Measurements from ENCODE around the gene TUBA8. TPM values are rescaled to one million over a fixed set of nuclear protein-coding genes. Genes with fewer than 3 reads are reported as not detected.

TUBA8 gene
- total and polyA plus RNA-seq, 2 donors (not counting 3 experiments of a cell fraction or from before 2014, with no cell fraction given), result 6.9 to 8.9 TPM

DNA sequence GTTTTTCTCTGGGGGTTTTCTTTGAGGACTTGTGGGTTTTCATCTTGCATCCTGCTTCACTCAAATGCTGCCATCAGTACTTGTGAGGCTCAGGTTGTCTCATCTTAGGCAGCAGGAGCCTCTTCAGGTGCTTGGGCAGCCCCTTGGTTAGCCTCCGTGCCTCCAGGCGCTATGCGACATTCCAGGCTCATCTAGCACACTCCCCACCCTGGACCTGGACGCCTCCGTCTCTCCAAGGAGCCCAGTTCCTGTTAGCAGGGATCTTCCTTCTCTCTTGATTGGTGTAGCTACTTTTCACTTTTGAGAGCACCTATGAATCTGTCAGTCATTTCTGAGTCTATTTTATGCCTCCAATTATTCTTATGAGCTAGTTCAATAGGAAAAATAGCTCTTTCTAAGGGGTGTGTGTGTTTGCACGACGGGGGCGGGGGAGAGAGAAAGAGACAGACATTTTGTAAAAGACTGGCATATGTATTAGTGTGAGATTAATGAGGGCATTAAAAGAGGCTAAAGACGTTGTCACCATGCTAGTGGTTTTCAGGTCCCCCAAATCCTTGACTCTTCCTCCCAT lies 7.8 kb downstream of the TUBA8 start:
- no peaks in the 10 kb centered on the region for H3K9me1 ChIP-seq (replicated peaks; ENCODE audit: control insufficient read depth, extremely low read depth, insufficient read depth, low read length)
- ChIA-PET CTCF (no interaction called here), POLR2A (no interaction called here)
- dilution Hi-C loops (cut with MboI; ENCODE audit: extremely low pct_ligation_motif_present, low sequenced_read_pairs) (no loop called here), intact Hi-C loops (cut with micrococcal nuclease) (no loop called here)
- no TSS peak for BruUV-seq (replicated peaks)
- no peak overlapping the region for H3K4me3 ChIP-seq (replicated peaks in 1 of 3; ENCODE audit: insufficient read depth in 1 of 3, low read depth in 1 of 3, low read length in 3 of 3)
- no peaks in the 10 kb centered on the region for H3K9me3 ChIP-seq (replicated peaks; ENCODE audit: control insufficient read depth, insufficient read depth, low read length)
- peaks cover 12% of the 10 kb centered on the region for H3K4me1 ChIP-seq (ENCODE audit: control insufficient read depth, extremely low read depth, insufficient read depth, low read length)
- H3K27me3 ChIP-seq (ENCODE audit: control insufficient read depth in 2 of 2, insufficient read depth in 2 of 2, low read length in 2 of 2), result no peaks in the 10 kb centered on the region
- H3K4me2 ChIP-seq (ENCODE audit: insufficient read depth, low read length), result no peak overlapping the region
- TF ChIP-seq POLR2A (IDR thresholded peaks at IDR 0.05; ENCODE audit: low read depth, low read length) (no peak), JUN (IDR thresholded peaks at IDR 0.05; ENCODE audit: borderline replicate concordance, insufficient read depth, insufficient read length, low read depth) (no peak), MYC (IDR thresholded peaks at IDR 0.05; ENCODE audit: low read depth, low read length) (no peak), MAX (IDR thresholded peaks at IDR 0.05; ENCODE audit: insufficient read depth, insufficient read length) (no peak), POLR2AphosphoS5 (IDR thresholded peaks at IDR 0.05; ENCODE audit: insufficient read depth, low read depth, low read length) (no peak), CTCF (IDR thresholded peaks at IDR 0.05; ENCODE audit: extremely low read depth in 1 of 2, insufficient read depth in 1 of 2, low read depth in 1 of 2, low read length in 2 of 2) (no peak), FOS (IDR thresholded peaks at IDR 0.05; ENCODE audit: borderline replicate concordance, insufficient read depth, low read length) (no peak), GATA2 (IDR thresholded peaks at IDR 0.05; ENCODE audit: insufficient read depth, insufficient read length, low read depth, low read length) (no peak), EZH2 (IDR thresholded peaks at IDR 0.05; ENCODE audit: borderline replicate concordance, low read depth, low read length, severe bottlenecking) (no peak)
- H3K79me2 ChIP-seq (ENCODE audit: control insufficient read depth, insufficient read depth, low read length), result no peaks in the 10 kb centered on the region
- H2AFZ ChIP-seq (ENCODE audit: low read depth, low read length), result no peak overlapping the region
- H4K20me1 ChIP-seq (replicated peaks; ENCODE audit: control insufficient read depth, extremely low read depth, insufficient read depth, low read length), result no peaks in the 10 kb centered on the region
- FAIRE-seq, result no peak
- H3K27ac ChIP-seq (ENCODE audit: insufficient read depth, low read depth, low read length), result no peak overlapping the region
- H3K9ac ChIP-seq (replicated peaks; ENCODE audit: extremely low read depth, insufficient read depth, low read length), result no peak overlapping the region
- DNase-seq (ENCODE audit: low read depth, low spot score), result no peak
- H3K36me3 ChIP-seq (ENCODE audit: control insufficient read depth in 2 of 2, extremely low read depth in 1 of 2, insufficient read depth in 2 of 2, low read length in 2 of 2), result no peaks in the 10 kb centered on the region
